Ishikawa (cell line): ENCODE data around the gene PNRC2.

Experiments used
- CEBPB ChIP-seq: IDR thresholded peaks from 2 replicates; pipeline ENCODE4 v1.6.1; 2012
- CREB1 ChIP-seq: IDR thresholded peaks from 2 replicates; pipeline ENCODE4 v1.6.1; 2012; ENCODE audit warnings: low read depth
- EGR1 ChIP-seq: IDR thresholded peaks from 2 replicates; pipeline ENCODE4 v1.6.1; 2012
- EP300 ChIP-seq: IDR thresholded peaks from 2 replicates; pipeline ENCODE4 v1.6.1; 2012; ENCODE audit warnings: borderline replicate concordance
- FOXM1 ChIP-seq: IDR thresholded peaks from 2 replicates; pipeline ENCODE4 v1.6.1; 2012; ENCODE audit warnings: low read depth, borderline replicate concordance
- NFIC ChIP-seq: IDR thresholded peaks from 2 replicates; pipeline ENCODE4 v1.6.1; 2012
- RAD21 ChIP-seq: IDR thresholded peaks from 2 replicates; pipeline ENCODE4 v1.6.1; 2012; ENCODE audit warnings: low read depth
- TAF1 ChIP-seq: IDR thresholded peaks from 2 replicates; pipeline ENCODE4 v1.6.1; 2012; ENCODE audit warnings: low read depth, mild to moderate bottlenecking
- TCF12 ChIP-seq: IDR thresholded peaks from 2 replicates; pipeline ENCODE4 v1.6.1; 2012; ENCODE audit warnings: low read depth
- TEAD4 ChIP-seq: IDR thresholded peaks from 2 replicates; pipeline ENCODE4 v1.6.1; 2012
- YY1 ChIP-seq: IDR thresholded peaks from 2 replicates; pipeline ENCODE4 v1.6.1; 2012; ENCODE audit warnings: low read depth
- ZBTB7A ChIP-seq: IDR thresholded peaks from 2 replicates; pipeline ENCODE4 v1.6.1; 2012; ENCODE audit warnings: low read depth
- TF ChIP-seq, protein P1 (sequence below): IDR thresholded peaks from 2 replicates; pipeline ENCODE4 v1.6.1; 2012; ENCODE audit warnings: low read depth, mild to moderate bottlenecking
- TF ChIP-seq, protein P2 (sequence below): IDR thresholded peaks from 2 replicates; pipeline ENCODE4 v1.6.1; 2012
- TF ChIP-seq, protein P3 (sequence below): IDR thresholded peaks from 2 replicates; pipeline ENCODE4 v1.6.1; 2012

Gene PNRC2

DNA sequence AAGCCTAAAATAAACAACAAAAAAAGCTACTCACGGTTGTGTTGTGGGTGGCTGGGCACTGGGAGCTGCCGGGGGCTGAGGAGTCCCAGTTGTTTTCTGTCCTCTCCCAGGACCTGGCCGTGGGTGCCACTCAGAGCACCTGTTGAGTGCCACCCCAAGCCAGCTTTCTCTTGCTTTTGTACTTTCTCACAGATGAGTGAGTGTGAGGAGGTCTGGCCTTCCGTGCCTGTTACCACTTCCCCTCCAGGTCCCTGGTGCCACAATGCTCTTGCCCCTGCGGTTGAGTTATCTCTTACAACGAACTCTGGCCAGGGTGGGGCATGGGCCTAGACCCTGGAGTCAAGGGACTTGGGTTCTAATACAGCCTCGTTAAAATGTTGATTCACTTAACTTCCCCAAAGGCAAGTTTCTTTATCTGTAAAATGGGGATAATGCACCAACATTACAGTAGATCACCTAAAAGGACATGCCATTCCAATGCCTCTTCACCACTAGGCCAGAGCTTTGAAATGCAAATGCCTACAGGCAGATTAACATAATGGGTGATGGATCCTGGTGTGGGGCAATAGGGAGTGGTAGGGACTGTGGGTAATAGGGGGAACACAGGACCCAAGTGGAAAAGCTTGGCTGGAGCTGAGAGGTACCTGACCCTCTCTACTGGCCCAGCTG is 46.3 kb upstream of the PNRC2 start, which contains the start of gene CNR2:
Gene CNR2 (minus strand): TSS at position 151 of the 669 bp plus-strand sequence. CDS start 37,745 bp downstream, outside the sequence.
- TF ChIP-seq NFIC (no peak), TCF12 (no peak), TAF1 (no peak), YY1 (no peak), TEAD4 (no peak)
- TF ChIP-seq, protein P1, sequence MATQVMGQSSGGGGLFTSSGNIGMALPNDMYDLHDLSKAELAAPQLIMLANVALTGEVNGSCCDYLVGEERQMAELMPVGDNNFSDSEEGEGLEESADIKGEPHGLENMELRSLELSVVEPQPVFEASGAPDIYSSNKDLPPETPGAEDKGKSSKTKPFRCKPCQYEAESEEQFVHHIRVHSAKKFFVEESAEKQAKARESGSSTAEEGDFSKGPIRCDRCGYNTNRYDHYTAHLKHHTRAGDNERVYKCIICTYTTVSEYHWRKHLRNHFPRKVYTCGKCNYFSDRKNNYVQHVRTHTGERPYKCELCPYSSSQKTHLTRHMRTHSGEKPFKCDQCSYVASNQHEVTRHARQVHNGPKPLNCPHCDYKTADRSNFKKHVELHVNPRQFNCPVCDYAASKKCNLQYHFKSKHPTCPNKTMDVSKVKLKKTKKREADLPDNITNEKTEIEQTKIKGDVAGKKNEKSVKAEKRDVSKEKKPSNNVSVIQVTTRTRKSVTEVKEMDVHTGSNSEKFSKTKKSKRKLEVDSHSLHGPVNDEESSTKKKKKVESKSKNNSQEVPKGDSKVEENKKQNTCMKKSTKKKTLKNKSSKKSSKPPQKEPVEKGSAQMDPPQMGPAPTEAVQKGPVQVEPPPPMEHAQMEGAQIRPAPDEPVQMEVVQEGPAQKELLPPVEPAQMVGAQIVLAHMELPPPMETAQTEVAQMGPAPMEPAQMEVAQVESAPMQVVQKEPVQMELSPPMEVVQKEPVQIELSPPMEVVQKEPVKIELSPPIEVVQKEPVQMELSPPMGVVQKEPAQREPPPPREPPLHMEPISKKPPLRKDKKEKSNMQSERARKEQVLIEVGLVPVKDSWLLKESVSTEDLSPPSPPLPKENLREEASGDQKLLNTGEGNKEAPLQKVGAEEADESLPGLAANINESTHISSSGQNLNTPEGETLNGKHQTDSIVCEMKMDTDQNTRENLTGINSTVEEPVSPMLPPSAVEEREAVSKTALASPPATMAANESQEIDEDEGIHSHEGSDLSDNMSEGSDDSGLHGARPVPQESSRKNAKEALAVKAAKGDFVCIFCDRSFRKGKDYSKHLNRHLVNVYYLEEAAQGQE = no peak

DNA sequence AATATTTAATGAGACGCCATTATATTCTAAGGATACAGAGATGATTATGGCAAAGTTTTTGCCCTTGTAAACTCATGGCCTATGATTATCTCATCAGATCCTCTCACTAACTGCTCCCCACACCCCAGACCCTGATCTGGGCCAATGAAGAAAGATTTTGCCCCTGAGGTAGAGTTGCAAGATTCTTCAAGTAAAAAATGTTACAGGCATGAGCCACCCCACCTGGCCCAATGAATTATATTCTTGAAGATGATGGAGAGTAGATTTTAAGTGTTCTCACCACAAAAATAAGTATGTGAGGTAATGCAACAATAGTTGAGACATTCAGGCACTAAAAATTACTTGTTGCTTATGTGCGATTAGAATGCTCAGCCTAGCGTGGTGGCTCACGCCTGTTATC is 44.7 kb upstream of the PNRC2 start:
- TF ChIP-seq, protein P2, sequence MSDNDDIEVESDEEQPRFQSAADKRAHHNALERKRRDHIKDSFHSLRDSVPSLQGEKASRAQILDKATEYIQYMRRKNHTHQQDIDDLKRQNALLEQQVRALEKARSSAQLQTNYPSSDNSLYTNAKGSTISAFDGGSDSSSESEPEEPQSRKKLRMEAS = no peak
- TF ChIP-seq TAF1 = no peak
- TF ChIP-seq, protein P3, sequence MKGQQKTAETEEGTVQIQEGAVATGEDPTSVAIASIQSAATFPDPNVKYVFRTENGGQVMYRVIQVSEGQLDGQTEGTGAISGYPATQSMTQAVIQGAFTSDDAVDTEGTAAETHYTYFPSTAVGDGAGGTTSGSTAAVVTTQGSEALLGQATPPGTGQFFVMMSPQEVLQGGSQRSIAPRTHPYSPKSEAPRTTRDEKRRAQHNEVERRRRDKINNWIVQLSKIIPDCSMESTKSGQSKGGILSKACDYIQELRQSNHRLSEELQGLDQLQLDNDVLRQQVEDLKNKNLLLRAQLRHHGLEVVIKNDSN = no peak

DNA sequence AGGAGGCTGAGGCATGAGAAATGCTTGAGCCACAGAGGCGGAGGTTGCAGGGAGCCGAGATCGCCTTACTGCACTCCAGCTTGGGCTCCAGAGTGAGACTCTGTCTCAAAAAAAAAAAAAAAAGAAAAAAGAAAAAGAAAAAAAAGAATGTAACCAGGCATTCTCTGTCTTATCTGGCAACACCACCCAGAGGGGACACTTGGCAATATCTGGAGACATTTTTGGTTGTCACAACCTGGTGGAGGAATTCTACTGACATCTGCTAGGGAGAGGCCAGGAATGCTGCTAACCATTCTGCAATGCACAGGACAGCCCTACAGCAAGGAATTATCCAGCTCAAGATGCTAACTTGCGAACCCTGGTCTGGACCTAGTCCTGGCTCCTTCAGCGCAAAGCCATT is 44.2 kb upstream of the PNRC2 start:
- TF ChIP-seq YY1 (no peak), TEAD4 (no peak), CREB1 (no peak), TCF12 (no peak), CEBPB (no peak), RAD21 (no peak), EP300 (no peak), NFIC (no peak), FOXM1 (no peak), ZBTB7A (no peak), TAF1 (no peak), EGR1 (no peak)
- TF ChIP-seq, protein P3 = no peak
- TF ChIP-seq, protein P2 = no peak
- TF ChIP-seq, protein P1 = no peak

DNA sequence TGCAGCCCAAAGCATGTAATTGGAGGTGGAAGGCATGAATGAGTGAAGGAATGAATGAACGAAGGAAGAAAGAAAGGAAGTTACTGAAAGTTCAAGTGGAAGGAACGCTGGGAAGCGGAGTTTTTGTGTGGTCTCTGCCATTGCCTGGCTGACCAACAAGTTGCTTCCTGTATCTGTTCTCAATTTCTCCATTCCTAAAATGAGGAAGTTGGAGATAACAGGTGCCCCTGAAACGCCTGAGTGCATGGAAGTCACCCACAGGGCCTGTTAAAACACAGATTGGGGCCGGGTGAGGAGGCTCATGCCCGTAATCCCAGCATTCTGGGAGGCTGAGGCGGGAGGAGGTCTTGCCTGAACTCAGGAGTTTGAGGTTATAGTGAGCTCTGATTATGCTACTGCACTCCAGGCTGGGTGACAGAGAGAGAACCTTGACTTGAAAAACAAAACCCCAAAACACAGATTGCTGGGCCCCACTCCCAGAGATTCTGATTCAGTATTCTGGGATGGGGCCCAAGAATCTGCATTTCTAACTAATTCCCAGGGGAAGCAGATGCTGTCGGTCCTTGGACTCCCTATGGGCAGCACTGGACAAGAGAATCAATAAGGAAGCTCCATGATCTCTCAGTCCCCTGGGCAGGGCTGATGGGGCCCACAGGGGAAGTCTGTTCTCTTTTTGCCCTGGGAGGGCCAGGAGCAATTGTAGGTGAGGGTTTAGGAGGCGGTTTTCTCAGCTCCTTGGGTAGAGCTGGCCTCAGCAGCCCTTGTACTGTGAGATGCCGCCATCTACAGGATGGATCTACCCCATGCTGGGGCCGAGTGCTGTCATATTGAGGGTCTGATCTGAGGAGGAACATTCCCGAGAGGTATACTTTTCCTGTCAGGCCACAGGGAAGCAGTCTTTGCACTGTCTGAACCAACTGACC is 43.2 kb upstream of the PNRC2 start:
- peak; percentile 71 for TF ChIP-seq RAD21
- no peak for TF ChIP-seq TCF12
- TF ChIP-seq ZBTB7A = no peak
- no peak for TF ChIP-seq FOXM1

DNA sequence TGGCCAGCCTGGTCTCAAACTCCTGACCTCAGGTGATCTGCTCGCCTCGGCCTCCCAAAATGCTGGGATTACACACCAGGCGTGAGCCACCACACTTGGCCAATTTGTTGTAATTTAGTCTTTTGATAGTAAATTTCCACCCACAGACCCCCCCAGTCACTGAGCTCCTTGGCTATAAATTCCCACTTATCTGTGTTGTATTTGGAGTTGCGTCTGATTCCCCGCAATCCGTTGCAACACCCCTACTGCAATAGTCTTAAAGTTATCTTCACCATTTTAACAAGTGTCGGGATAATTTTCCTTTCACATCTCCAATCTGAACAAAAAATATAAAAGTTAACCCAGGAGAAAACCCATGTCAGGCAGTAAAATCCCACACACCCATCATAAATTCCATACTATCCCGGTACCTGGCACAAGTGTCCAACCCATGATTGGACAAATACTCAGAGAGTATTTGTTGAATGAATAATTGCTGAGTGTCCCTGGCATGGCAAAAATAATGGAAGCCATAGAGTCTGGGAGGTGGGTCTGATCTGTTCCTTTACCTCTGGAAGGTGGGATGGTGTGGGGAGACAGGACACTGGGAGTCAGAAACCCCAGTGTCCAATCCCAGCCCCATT is 37.2 kb upstream of the PNRC2 start:
- TF ChIP-seq ZBTB7A (no peak), EGR1 (no peak), NFIC (no peak), TAF1 (no peak), TCF12 (no peak), CEBPB (no peak), FOXM1 (no peak), EP300 (no peak), YY1 (no peak), RAD21 (no peak)
- TF ChIP-seq, protein P2 = no peak
- TF ChIP-seq, protein P3 = no peak
- TF ChIP-seq, protein P1 = no peak
